K562 (cell line): ENCODE measurements around the gene CACNA1C.

Experiments
- CREB1 ChIP-seq, 2 experiments: sonication (generic) in 1 of 2; formaldehyde crosslinking in 1 of 2; IDR thresholded peaks; 2 replicates each; pipeline versions ENCODE4 v1.6.1 to v1.8.0; 2012 to 2022; ENCODE audit warnings: inconsistent platforms in 1 of 2, mild to moderate bottlenecking in 1 of 2, missing genetic modification reagents in 1 of 2, moderate library complexity in 1 of 2
- ETV6 ChIP-seq, 3 experiments: fragments of 150-350 bp in 1 of 3; sonication (generic) in 1 of 3; formaldehyde crosslinking in 1 of 3; IDR thresholded peaks; 2 replicates each; pipeline versions ENCODE4 v1.6.1 to v1.8.0; 2014 to 2022; ENCODE audit warnings: borderline replicate concordance in 2 of 3, low read depth in 2 of 3, antibody characterized with exemption in 1 of 3, low read length in 1 of 3, mild to moderate bottlenecking in 1 of 3, missing genetic modification reagents in 1 of 3
- FOXJ3 ChIP-seq: sonication (generic); formaldehyde crosslinking; IDR thresholded peaks from 2 replicates; pipeline ENCODE4 v1.4.0; 2020; ENCODE audit warnings: mild to moderate bottlenecking, missing genetic modification reagents
- FOXK2 ChIP-seq, 2 experiments: fragments of 450-650 bp; IDR thresholded peaks in 1 of 2; conservative IDR thresholded peaks in 1 of 2; 2 replicates each; pipeline ENCODE4 v1.6.1; 2016; ENCODE audit warnings: low read depth in 2 of 2, mild to moderate bottlenecking in 1 of 2
- GABPA ChIP-seq: fragments of 200-800 bp; sonication (Bioruptor generic); conservative IDR thresholded peaks from 2 replicates; pipeline ENCODE4 v1.6.1; 2016; ENCODE audit warnings: low read depth, missing genetic modification characterization, missing compliant biosample characterization
- NFRKB ChIP-seq: fragments of 450-650 bp; IDR thresholded peaks from 2 replicates; pipeline ENCODE4 v1.6.1; 2016; ENCODE audit warnings: low read depth
- RBM17 ChIP-seq: fragments of 200-400 bp; formaldehyde crosslinking; IDR thresholded peaks from 2 replicates; pipeline ENCODE4 v1.6.1; 2017; ENCODE audit warnings: low read depth, mild to moderate bottlenecking, low read length, borderline replicate concordance
- SRSF7 ChIP-seq: fragments of 200-400 bp; formaldehyde crosslinking; optimal IDR thresholded peaks from 2 replicates; pipeline ENCODE3; 2017; ENCODE audit warnings: mild to moderate bottlenecking, low read depth, low read length
- TF ChIP-seq, protein P1 (sequence below): IDR thresholded peaks from 3 replicates; pipeline ENCODE4 v1.6.1; 2011; ENCODE audit warnings: borderline replicate concordance, mild to moderate bottlenecking; ENCODE audit not compliant: insufficient read length, insufficient read depth
- TF ChIP-seq, protein P2 (sequence below), 3 experiments: IDR thresholded peaks in 2 of 3; conservative IDR thresholded peaks in 1 of 3; 2 replicates each; pipeline ENCODE4 v1.5.1; 2011 to 2012; ENCODE audit warnings: low read length in 3 of 3, mild to moderate bottlenecking in 3 of 3, control low read depth in 2 of 3, improper control_type of control experiment in 1 of 3, inconsistent platforms in 1 of 3, low read depth in 1 of 3, mixed read lengths in 1 of 3, moderate library complexity in 1 of 3; ENCODE audit not compliant: insufficient read depth in 2 of 3

DNA sequence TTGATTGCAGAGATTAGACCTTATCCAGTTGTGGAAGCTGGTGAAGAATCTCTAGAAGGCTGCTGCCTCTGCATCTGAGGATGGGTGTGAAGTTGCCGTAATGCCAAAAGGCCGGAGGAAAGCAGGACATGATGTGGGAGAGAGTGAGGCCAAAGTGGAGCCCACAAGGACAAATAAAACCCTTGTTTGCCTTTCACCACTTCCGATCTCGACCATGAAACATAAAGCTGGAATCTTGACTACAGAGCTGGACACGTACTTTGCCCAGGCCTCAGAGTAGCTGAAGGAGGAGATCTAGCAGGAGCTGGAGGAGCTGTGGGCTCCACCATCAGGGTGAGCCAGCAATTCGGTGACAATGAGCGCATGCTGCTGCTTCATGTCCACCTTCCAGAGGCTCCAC is 5.0 kb upstream of the CACNA1C start:
- TF ChIP-seq, protein P1, sequence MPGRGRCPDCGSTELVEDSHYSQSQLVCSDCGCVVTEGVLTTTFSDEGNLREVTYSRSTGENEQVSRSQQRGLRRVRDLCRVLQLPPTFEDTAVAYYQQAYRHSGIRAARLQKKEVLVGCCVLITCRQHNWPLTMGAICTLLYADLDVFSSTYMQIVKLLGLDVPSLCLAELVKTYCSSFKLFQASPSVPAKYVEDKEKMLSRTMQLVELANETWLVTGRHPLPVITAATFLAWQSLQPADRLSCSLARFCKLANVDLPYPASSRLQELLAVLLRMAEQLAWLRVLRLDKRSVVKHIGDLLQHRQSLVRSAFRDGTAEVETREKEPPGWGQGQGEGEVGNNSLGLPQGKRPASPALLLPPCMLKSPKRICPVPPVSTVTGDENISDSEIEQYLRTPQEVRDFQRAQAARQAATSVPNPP = no peak
- TF ChIP-seq SRSF7 = no peak
- no peak for TF ChIP-seq RBM17
- no peak for TF ChIP-seq FOXJ3 (CRISPR knock-in tag)
- TF ChIP-seq, protein P2, sequence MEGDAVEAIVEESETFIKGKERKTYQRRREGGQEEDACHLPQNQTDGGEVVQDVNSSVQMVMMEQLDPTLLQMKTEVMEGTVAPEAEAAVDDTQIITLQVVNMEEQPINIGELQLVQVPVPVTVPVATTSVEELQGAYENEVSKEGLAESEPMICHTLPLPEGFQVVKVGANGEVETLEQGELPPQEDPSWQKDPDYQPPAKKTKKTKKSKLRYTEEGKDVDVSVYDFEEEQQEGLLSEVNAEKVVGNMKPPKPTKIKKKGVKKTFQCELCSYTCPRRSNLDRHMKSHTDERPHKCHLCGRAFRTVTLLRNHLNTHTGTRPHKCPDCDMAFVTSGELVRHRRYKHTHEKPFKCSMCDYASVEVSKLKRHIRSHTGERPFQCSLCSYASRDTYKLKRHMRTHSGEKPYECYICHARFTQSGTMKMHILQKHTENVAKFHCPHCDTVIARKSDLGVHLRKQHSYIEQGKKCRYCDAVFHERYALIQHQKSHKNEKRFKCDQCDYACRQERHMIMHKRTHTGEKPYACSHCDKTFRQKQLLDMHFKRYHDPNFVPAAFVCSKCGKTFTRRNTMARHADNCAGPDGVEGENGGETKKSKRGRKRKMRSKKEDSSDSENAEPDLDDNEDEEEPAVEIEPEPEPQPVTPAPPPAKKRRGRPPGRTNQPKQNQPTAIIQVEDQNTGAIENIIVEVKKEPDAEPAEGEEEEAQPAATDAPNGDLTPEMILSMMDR (IDR thresholded peaks at IDR 0.05 in 2 of 3, conservative IDR thresholded peaks at IDR 0.05 in 1 of 3; ENCODE audit: insufficient read depth in 2 of 3, low read depth in 1 of 3, low read length in 3 of 3) = no peak
- TF ChIP-seq GABPA (tag) = no peak
- no peak for TF ChIP-seq NFRKB
- TF ChIP-seq ETV6 (IDR thresholded peaks at IDR 0.05; ENCODE audit: borderline replicate concordance in 1 of 2, low read depth in 2 of 2, low read length in 1 of 2) = no peak
- TF ChIP-seq ETV6 (CRISPR knock-in tag; IDR thresholded peaks at IDR 0.05; ENCODE audit: borderline replicate concordance) = no peak
- TF ChIP-seq CREB1 (IDR thresholded peaks at IDR 0.05) = no peak
- no peak for TF ChIP-seq CREB1 (CRISPR knock-in tag; IDR thresholded peaks at IDR 0.05)
- no peak for TF ChIP-seq FOXK2 (conservative IDR thresholded peaks at IDR 0.05 in 1 of 2, IDR thresholded peaks at IDR 0.05 in 1 of 2; ENCODE audit: low read depth in 2 of 2)
